SK-N-SH (cell line): ENCODE data around the gene POU6F2. TPM values are rescaled to one million over a fixed set of nuclear protein-coding genes. Genes with fewer than 3 reads are reported as not detected.

Source experiments
- CTCF ChIA-PET: fragments of 300-600, 350-600 bp; formaldehyde crosslinking; extraction: SDS; loops from one replicate; lab custom pipeline; 2021; lab: Yijun Ruan, JAX
- POLR2A ChIA-PET: fragments of 350-600 bp; sonication (Branson Sonifier 250); formaldehyde crosslinking; extraction: SDS; loops from one replicate; lab custom pipeline; 2020; ENCODE audit warnings: antibody characterized with exemption, inconsistent platforms; lab: Yijun Ruan, JAX
- DNase-seq: peaks from one replicate; pipeline ENCODE4 v3.0.0; 2012
- H2AFZ ChIP-seq: fragments of 200-600 bp; sonication (generic); 2 replicates; pipeline ENCODE4 v1.8.1; 2016; ENCODE audit warnings: antibody characterized with exemption, mild to moderate bottlenecking, low read depth
- H3F3A ChIP-seq: fragments of 200-600 bp; sonication (generic); replicated peaks from 2 replicates; pipeline ENCODE3; 2016; ENCODE audit warnings: antibody characterized with exemption, mild to moderate bottlenecking; ENCODE audit not compliant: insufficient read depth
- H3K27ac ChIP-seq, 2 experiments: fragments of 200-500 bp in 1 of 2; fragments of 200-600 bp in 1 of 2; sonication (Bioruptor generic) in 1 of 2; sonication (generic), shearing (Covaris generic) in 1 of 2; 2 replicates each; pipeline versions ENCODE4 v1.5.1 to v1.6.1; 2014 to 2016; ENCODE audit warnings: low read depth in 2 of 2, inconsistent platforms in 1 of 2, low read length in 1 of 2, mild to moderate bottlenecking in 1 of 2, mixed read lengths in 1 of 2
- H3K27me3 ChIP-seq: fragments of 200-600 bp; sonication (generic), shearing (Covaris generic); 2 replicates; pipeline ENCODE4 v1.6.1; 2016; ENCODE audit warnings: mixed run types; ENCODE audit not compliant: insufficient read depth
- H3K36me3 ChIP-seq, 2 experiments: fragments of 200-500 bp in 1 of 2; fragments of 200-600 bp in 1 of 2; sonication (Bioruptor generic) in 1 of 2; sonication (generic) in 1 of 2; replicated peaks in 1 of 2; 2 replicates each; pipeline versions ENCODE3 to v1.5.1; 2014 to 2016; ENCODE audit warnings: low read length in 1 of 2, mild to moderate bottlenecking in 1 of 2; ENCODE audit not compliant: insufficient read depth in 2 of 2, control insufficient read depth in 1 of 2
- H3K4me1 ChIP-seq, 2 experiments: fragments of 200-500 bp in 1 of 2; fragments of 200-600 bp in 1 of 2; sonication (Bioruptor generic) in 1 of 2; sonication (generic), shearing (Covaris generic) in 1 of 2; 2 replicates each; pipeline versions ENCODE4 v1.5.1 to v1.6.1; 2014 to 2016; ENCODE audit warnings: low read depth in 1 of 2, low read length in 1 of 2, mixed run types in 1 of 2; ENCODE audit not compliant: insufficient read depth in 2 of 2, control insufficient read depth in 1 of 2
- H3K4me2 ChIP-seq: fragments of 200-600 bp; sonication (generic), shearing (Covaris generic); 2 replicates; pipeline ENCODE4 v1.6.1; 2017; ENCODE audit warnings: mixed run types
- H3K4me3 ChIP-seq, 2 experiments: fragments of 200-500 bp in 1 of 2; fragments of 200-600 bp in 1 of 2; sonication (Bioruptor generic) in 1 of 2; sonication (generic), shearing (Covaris generic) in 1 of 2; 2 replicates each; pipeline versions ENCODE4 v1.5.1 to v1.8.1; 2014 to 2016; ENCODE audit warnings: low read depth in 2 of 2, inconsistent platforms in 1 of 2, low read length in 1 of 2, mild to moderate bottlenecking in 1 of 2, mixed read lengths in 1 of 2, moderate library complexity in 1 of 2
- H3K79me2 ChIP-seq: fragments of 200-600 bp; sonication (generic); 2 replicates; pipeline ENCODE4 v1.8.1; 2017; ENCODE audit warnings: mild to moderate bottlenecking; ENCODE audit not compliant: insufficient read depth
- H3K9ac ChIP-seq: fragments of 200-600 bp; sonication (generic); 2 replicates; pipeline ENCODE4 v1.6.1; 2017; ENCODE audit warnings: mixed run types
- H3K9me2 ChIP-seq: fragments of 200-600 bp; sonication (generic); 2 replicates; pipeline ENCODE4 v1.6.1; 2017; ENCODE audit warnings: mixed run types
- H3K9me3 ChIP-seq: fragments of 200-600 bp; sonication (generic); 2 replicates; pipeline ENCODE4 v1.6.1; 2017; ENCODE audit warnings: mixed run types, mild to moderate bottlenecking, moderate library complexity
- H4K20me1 ChIP-seq: fragments of 200-600 bp; sonication (generic); 2 replicates; pipeline ENCODE4 v1.6.1; 2017; ENCODE audit warnings: mild to moderate bottlenecking, mixed run types; ENCODE audit not compliant: insufficient read depth
- CHD2 ChIP-seq: fragments of 150-350 bp; IDR thresholded peaks from 2 replicates; pipeline ENCODE4 v1.6.1; 2018; ENCODE audit warnings: low read length; ENCODE audit not compliant: partially characterized antibody
- CTCF ChIP-seq: fragments of 200-600 bp; sonication (generic); IDR thresholded peaks from 2 replicates; pipeline ENCODE4 v1.6.1; 2017; ENCODE audit warnings: antibody characterized with exemption, mild to moderate bottlenecking, moderate library complexity
- ELF1 ChIP-seq: IDR thresholded peaks from 2 replicates; pipeline ENCODE4 v1.4.0; 2012
- GABPA ChIP-seq: IDR thresholded peaks from 2 replicates; pipeline ENCODE4 v1.4.0; 2012; ENCODE audit warnings: low read depth, mild to moderate bottlenecking
- MEF2A ChIP-seq: IDR thresholded peaks from 2 replicates; pipeline ENCODE4 v1.4.0; 2012; ENCODE audit warnings: low read depth, borderline replicate concordance
- NFIC ChIP-seq: IDR thresholded peaks from 2 replicates; pipeline ENCODE4 v1.4.0; 2012; ENCODE audit warnings: borderline replicate concordance
- NRF1 ChIP-seq: IDR thresholded peaks from 2 replicates; pipeline ENCODE4 v1.6.1; 2012; ENCODE audit warnings: low read depth, mild to moderate bottlenecking, low read length
- RFX5 ChIP-seq: IDR thresholded peaks from 2 replicates; pipeline ENCODE4 v1.6.1; 2012; ENCODE audit warnings: mild to moderate bottlenecking, improper control_type of control experiment, low read length
- SMC3 ChIP-seq: IDR thresholded peaks from 2 replicates; pipeline ENCODE4 v1.6.1; 2012; ENCODE audit warnings: low read depth, low read length, improper control_type of control experiment
- TCF12 ChIP-seq: IDR thresholded peaks from 2 replicates; pipeline ENCODE4 v1.4.0; 2012
- YY1 ChIP-seq: IDR thresholded peaks from 2 replicates; pipeline ENCODE4 v1.4.0; 2012; ENCODE audit warnings: low read depth, mild to moderate bottlenecking
- WGBS: methylation state at CpG from one replicate; pipeline ENCODE4 v1.1.6; 2017; ENCODE audit warnings: low lambda C conversion rate; 5-methylcytosine and 5-hydroxymethylcytosine counted together
- polyA plus RNA-seq, 3 experiments: library from polyadenylated mRNA; depleted of rRNA; stranded (reverse); fragments of >200 nt; gene quantifications; 2 replicates each; pipeline ENCODE4 v1.2.3, GENCODE V29; 2012
- TF ChIP-seq, protein P1 (sequence below): IDR thresholded peaks from 2 replicates; pipeline ENCODE4; 2012
- TF ChIP-seq, protein P2 (sequence below): IDR thresholded peaks from 2 replicates; pipeline ENCODE4 v1.6.1; 2012; ENCODE audit warnings: mild to moderate bottlenecking, low read depth, low read length, moderate library complexity
- TF ChIP-seq, protein P3 (sequence below): fragments of 150-350 bp; IDR thresholded peaks from 2 replicates; pipeline ENCODE4 v1.6.1; 2016; ENCODE audit warnings: mild to moderate bottlenecking, low read depth, low read length

POU6F2 gene
- polyA plus RNA-seq, 1 of the 3 experiments (the other 2 are of a cell fraction), result under 0.01 TPM

DNA sequence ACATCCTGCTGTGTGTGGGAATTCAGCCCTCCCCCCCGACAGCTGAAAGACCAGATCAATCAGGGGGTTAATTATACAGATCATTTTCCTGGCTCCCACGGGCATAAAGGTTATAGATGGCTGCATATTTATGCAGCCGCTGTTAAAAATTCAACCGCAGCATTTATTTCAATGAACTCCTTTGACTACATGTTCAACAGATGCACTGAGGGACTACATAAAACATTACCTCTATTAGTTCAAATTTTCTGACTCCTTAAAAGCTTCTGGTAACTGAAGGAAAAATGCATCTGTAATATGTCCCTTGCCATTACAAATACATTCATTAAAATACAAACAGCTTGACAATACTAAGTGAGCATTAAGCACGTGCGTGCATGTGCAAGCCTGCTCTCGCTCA, 538.8 kb downstream of the POU6F2 start:
- ChIA-PET CTCF (no interaction called here), POLR2A (no interaction called here)
- no peaks in the 10 kb centered on the region for H3K36me3 ChIP-seq
- no peak overlapping the region for H3K27ac ChIP-seq
- no peak overlapping the region for H3K4me3 ChIP-seq
- H3K27me3 ChIP-seq, result no peaks in the 10 kb centered on the region
- no peaks in the 10 kb centered on the region for H4K20me1 ChIP-seq
- no peaks in the 10 kb centered on the region for H3K79me2 ChIP-seq
- no peak overlapping the region for H3K4me2 ChIP-seq
- H3K4me1 ChIP-seq, result no peaks in the 10 kb centered on the region
- 55% methylated on average over 7 of the region's 7 CpGs for WGBS
- no peaks in the 10 kb centered on the region for H3K9me2 ChIP-seq
- no peak overlapping the region for H3K9ac ChIP-seq
- H3K9me3 ChIP-seq, result no peaks in the 10 kb centered on the region
- no peak for TF ChIP-seq RFX5
- TF ChIP-seq YY1, result no peak
- TF ChIP-seq SMC3, result no peak
- no peak for TF ChIP-seq CHD2
- no peak for TF ChIP-seq MEF2A
- TF ChIP-seq, protein P1, sequence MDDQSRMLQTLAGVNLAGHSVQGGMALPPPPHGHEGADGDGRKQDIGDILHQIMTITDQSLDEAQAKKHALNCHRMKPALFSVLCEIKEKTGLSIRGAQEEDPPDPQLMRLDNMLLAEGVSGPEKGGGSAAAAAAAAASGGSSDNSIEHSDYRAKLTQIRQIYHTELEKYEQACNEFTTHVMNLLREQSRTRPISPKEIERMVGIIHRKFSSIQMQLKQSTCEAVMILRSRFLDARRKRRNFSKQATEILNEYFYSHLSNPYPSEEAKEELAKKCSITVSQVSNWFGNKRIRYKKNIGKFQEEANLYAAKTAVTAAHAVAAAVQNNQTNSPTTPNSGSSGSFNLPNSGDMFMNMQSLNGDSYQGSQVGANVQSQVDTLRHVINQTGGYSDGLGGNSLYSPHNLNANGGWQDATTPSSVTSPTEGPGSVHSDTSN, result no peak
- TF ChIP-seq CTCF, result no peak
- TF ChIP-seq, protein P2, sequence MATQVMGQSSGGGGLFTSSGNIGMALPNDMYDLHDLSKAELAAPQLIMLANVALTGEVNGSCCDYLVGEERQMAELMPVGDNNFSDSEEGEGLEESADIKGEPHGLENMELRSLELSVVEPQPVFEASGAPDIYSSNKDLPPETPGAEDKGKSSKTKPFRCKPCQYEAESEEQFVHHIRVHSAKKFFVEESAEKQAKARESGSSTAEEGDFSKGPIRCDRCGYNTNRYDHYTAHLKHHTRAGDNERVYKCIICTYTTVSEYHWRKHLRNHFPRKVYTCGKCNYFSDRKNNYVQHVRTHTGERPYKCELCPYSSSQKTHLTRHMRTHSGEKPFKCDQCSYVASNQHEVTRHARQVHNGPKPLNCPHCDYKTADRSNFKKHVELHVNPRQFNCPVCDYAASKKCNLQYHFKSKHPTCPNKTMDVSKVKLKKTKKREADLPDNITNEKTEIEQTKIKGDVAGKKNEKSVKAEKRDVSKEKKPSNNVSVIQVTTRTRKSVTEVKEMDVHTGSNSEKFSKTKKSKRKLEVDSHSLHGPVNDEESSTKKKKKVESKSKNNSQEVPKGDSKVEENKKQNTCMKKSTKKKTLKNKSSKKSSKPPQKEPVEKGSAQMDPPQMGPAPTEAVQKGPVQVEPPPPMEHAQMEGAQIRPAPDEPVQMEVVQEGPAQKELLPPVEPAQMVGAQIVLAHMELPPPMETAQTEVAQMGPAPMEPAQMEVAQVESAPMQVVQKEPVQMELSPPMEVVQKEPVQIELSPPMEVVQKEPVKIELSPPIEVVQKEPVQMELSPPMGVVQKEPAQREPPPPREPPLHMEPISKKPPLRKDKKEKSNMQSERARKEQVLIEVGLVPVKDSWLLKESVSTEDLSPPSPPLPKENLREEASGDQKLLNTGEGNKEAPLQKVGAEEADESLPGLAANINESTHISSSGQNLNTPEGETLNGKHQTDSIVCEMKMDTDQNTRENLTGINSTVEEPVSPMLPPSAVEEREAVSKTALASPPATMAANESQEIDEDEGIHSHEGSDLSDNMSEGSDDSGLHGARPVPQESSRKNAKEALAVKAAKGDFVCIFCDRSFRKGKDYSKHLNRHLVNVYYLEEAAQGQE, result no peak
- TF ChIP-seq GABPA, result no peak
- TF ChIP-seq ELF1, result no peak
- TF ChIP-seq, protein P3, sequence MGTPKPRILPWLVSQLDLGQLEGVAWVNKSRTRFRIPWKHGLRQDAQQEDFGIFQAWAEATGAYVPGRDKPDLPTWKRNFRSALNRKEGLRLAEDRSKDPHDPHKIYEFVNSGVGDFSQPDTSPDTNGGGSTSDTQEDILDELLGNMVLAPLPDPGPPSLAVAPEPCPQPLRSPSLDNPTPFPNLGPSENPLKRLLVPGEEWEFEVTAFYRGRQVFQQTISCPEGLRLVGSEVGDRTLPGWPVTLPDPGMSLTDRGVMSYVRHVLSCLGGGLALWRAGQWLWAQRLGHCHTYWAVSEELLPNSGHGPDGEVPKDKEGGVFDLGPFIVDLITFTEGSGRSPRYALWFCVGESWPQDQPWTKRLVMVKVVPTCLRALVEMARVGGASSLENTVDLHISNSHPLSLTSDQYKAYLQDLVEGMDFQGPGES, result no peak
- no peak for TF ChIP-seq TCF12
- TF ChIP-seq NFIC, result no peak
- no peak for TF ChIP-seq NRF1
- H3F3A ChIP-seq, result peaks cover 4% of the 10 kb centered on the region
- DNase-seq, result no peak
- no peak overlapping the region for H2AFZ ChIP-seq
